H1 (cell line): ENCODE data around the gene MAIP1. TPM values are rescaled to one million over a fixed set of nuclear protein-coding genes. Genes with fewer than 3 reads are reported as not detected.

ENCODE experiments used
- PHF8 ChIP-seq: fragments of 200-600 bp; sonication (generic); conservative IDR thresholded peaks from 2 replicates; pipeline ENCODE4 v1.7.1; 2012; ENCODE audit warnings: low read depth, mild to moderate bottlenecking, inconsistent platforms, low read length, moderate library complexity
- polyA plus RNA-seq, 7 experiments: library from polyadenylated mRNA; depleted of rRNA in 3 of 7; stranded (reverse) in 5 of 7; unstranded in 2 of 7; fragments of >200 nt in 5 of 7; fragments of 200-250 nt in 2 of 7; gene quantifications; 1 replicate in 5 of 7; 2 replicates in 1 of 7; 4 replicates in 1 of 7; pipeline versions ENCODE4 v1.2.1 to v1.2.3, GENCODE V29; 2011 to 2013; ENCODE audit warnings: missing spikeins in 2 of 7, mixed read lengths in 2 of 7
- total RNA-seq: library from RNA; stranded (reverse); fragmentation: NEBNext Ultra II Directional; extraction: Animal tissue kit (Norgen Biotek cat#: 25700); gene quantifications from 2 replicates; pipeline ENCODE4 v1.2.1, GENCODE V29; 2021

Gene MAIP1
- total and polyA plus RNA-seq, 2 of the 8 experiments (the other 6 are each of a cell fraction or from before 2014, with no cell fraction given) = 23.2 to 28.5 TPM

DNA sequence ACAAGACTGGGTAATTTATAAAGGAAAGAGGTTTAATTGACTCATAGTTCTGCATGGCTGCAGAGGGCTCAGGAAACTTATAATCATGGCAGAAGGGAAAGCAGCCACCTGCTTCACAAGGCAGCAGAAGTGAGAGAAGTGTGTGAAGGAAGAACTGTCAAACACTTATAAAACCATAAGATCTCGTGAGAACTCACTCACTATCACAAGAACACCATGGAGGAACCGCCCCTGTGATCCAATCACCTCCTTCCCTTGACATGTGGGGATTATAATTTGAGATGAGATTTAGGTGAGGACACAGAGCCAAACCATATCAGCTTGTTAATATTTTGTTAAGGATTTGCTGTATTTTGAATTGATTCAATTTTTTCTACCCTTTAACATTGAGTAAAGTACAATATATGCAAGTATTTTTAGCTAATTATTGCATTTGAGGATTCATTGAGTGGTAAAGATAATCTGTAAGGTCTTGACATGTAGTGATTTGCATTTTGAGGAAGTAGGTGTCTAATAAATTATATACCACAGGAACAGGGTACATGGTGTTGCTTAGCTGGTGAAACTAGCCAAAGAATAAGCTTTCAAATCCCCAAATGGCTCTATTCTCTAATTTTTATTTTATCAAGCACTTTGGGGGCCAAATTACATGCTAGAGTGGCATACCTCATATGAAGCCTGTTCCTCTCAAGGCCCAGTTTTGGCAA, 48.2 kb upstream of the MAIP1 start (continued):
- TF ChIP-seq PHF8 = no peak
- TF ChIP-seq, all 59 proteins: peak for 0
